Measurements from ENCODE around the gene KIF16B. TPM values are rescaled to one million over a fixed set of nuclear protein-coding genes. Genes with fewer than 3 reads are reported as not detected.

KIF16B gene
- total RNA-seq, 4 donors from 2014 or later = 8.7 to 20.6 (median 16.6) TPM

GRCh38 chr20:16438100-16438499, 135.1 kb downstream of the KIF16B start:
- intact Hi-C loops (cut with DNase I; ENCODE audit: low total_unique reads) = no loop called here

GRCh38 chr20:16437387-16437996, 135.8 kb downstream of the KIF16B start:
- no peaks in the 10 kb centered on the region for H3K27me3 ChIP-seq
- H3K4me3 ChIP-seq = no peak overlapping the region
- no peaks in the 10 kb centered on the region for H3K9me3 ChIP-seq
- intact Hi-C loops (cut with DNase I; ENCODE audit: low total_unique reads) = no loop called here
- no peak overlapping the region for H3K27ac ChIP-seq
- no peak for DNase-seq
- no peak for TF ChIP-seq POLR2A (IDR thresholded peaks at IDR 0.05)
- TF ChIP-seq, protein P1, sequence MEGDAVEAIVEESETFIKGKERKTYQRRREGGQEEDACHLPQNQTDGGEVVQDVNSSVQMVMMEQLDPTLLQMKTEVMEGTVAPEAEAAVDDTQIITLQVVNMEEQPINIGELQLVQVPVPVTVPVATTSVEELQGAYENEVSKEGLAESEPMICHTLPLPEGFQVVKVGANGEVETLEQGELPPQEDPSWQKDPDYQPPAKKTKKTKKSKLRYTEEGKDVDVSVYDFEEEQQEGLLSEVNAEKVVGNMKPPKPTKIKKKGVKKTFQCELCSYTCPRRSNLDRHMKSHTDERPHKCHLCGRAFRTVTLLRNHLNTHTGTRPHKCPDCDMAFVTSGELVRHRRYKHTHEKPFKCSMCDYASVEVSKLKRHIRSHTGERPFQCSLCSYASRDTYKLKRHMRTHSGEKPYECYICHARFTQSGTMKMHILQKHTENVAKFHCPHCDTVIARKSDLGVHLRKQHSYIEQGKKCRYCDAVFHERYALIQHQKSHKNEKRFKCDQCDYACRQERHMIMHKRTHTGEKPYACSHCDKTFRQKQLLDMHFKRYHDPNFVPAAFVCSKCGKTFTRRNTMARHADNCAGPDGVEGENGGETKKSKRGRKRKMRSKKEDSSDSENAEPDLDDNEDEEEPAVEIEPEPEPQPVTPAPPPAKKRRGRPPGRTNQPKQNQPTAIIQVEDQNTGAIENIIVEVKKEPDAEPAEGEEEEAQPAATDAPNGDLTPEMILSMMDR (IDR thresholded peaks at IDR 0.05) = no peak
- no peaks in the 10 kb centered on the region for H3K4me1 ChIP-seq
- H3K36me3 ChIP-seq = no peaks in the 10 kb centered on the region

More at GRCh38 chr20:16438100-16438499, 135.1 kb downstream of the KIF16B start:
- Histone ChIP-seq H3K27ac (no peak overlapping the region), H3K36me3 (no peaks in the 10 kb centered on the region), H3K27me3 (no peaks in the 10 kb centered on the region), H3K9me3 (no peaks in the 10 kb centered on the region), H3K4me1 (no peaks in the 10 kb centered on the region), H3K4me3 (no peak overlapping the region)
- DNase-seq = no peak
- TF ChIP-seq, protein P1 (IDR thresholded peaks at IDR 0.05) = no peak
- TF ChIP-seq POLR2A (IDR thresholded peaks at IDR 0.05) = no peak

- no peak for TF ChIP-seq POLR2A (IDR thresholded peaks at IDR 0.05)
- TF ChIP-seq, protein P1 (IDR thresholded peaks at IDR 0.05) = peak in 3 of 4 experiments; percentile 26 to 66 (median 29)
- H3K9me3 ChIP-seq = no peaks in the 10 kb centered on the region
- H3K27ac ChIP-seq = no peak overlapping the region
- H3K36me3 ChIP-seq = no peaks in the 10 kb centered on the region
- no peak overlapping the region for H3K4me3 ChIP-seq
- no peaks in the 10 kb centered on the region for H3K4me1 ChIP-seq
- intact Hi-C loops (cut with DNase I; ENCODE audit: low total_unique reads) = no loop called here
- DNase-seq = peak; percentile 27 to 58
- no peaks in the 10 kb centered on the region for H3K27me3 ChIP-seq
Measured at GRCh38 chr20:16434062-16434664, 139.1 kb downstream of the KIF16B start.

GRCh38 chr20:16433293-16433580, 140.0 kb downstream of the KIF16B start:
- DNase-seq = no peak
- H3K36me3 ChIP-seq = no peaks in the 10 kb centered on the region
- TF ChIP-seq, protein P1 (IDR thresholded peaks at IDR 0.05) = no peak
- no peak for TF ChIP-seq POLR2A (IDR thresholded peaks at IDR 0.05)
- no peak overlapping the region for H3K4me3 ChIP-seq
- H3K9me3 ChIP-seq = no peaks in the 10 kb centered on the region
- no peak overlapping the region for H3K27ac ChIP-seq
- no peaks in the 10 kb centered on the region for H3K27me3 ChIP-seq
- no peaks in the 10 kb centered on the region for H3K4me1 ChIP-seq
- intact Hi-C loops (cut with DNase I; ENCODE audit: low total_unique reads) = no loop called here

- intact Hi-C loops (cut with DNase I; ENCODE audit: low total_unique reads) = no loop called here
- TF ChIP-seq, protein P1 (IDR thresholded peaks at IDR 0.05) = no peak
- TF ChIP-seq POLR2A (IDR thresholded peaks at IDR 0.05) = no peak
- H3K36me3 ChIP-seq = no peaks in the 10 kb centered on the region
- H3K27ac ChIP-seq = no peak overlapping the region
- no peak for DNase-seq
- H3K9me3 ChIP-seq = no peaks in the 10 kb centered on the region
- no peaks in the 10 kb centered on the region for H3K27me3 ChIP-seq
- no peaks in the 10 kb centered on the region for H3K4me1 ChIP-seq
- H3K4me3 ChIP-seq = no peak overlapping the region
Measured at GRCh38 chr20:16432466-16433292, 140.6 kb downstream of the KIF16B start.

All from uterus (tissue), 4 donors.